Smooth muscle cell (in vitro differentiated cells): Measurements from ENCODE around the gene RASGRF1. TPM values are rescaled to one million over a fixed set of nuclear protein-coding genes. Genes with fewer than 3 reads are reported as not detected.

Source experiments
- DNase-seq: peaks from one replicate; lab custom pipeline; 2025; ENCODE audit not compliant: unreplicated experiment; lab: John Stamatoyannopoulos, UW
- H2AFZ ChIP-seq: fragments of 200-600 bp; sonication (generic); 2 replicates; pipeline ENCODE4 v1.6.0; 2016; ENCODE audit warnings: antibody characterized with exemption, low read depth, mild to moderate bottlenecking
- H3F3A ChIP-seq: fragments of 200-600 bp; sonication (generic); 2 replicates; pipeline ENCODE4 v1.6.0; 2017; ENCODE audit warnings: antibody characterized with exemption, low read depth
- H3K27ac ChIP-seq: fragments of 200-600 bp; sonication (generic); 2 replicates; pipeline ENCODE4 v1.5.1; 2016; ENCODE audit warnings: low read depth, mild to moderate bottlenecking
- H3K27me3 ChIP-seq: fragments of 200-600 bp; sonication (generic); 2 replicates; pipeline ENCODE4 v1.6.1; 2016; ENCODE audit warnings: low read depth, mild to moderate bottlenecking
- H3K36me3 ChIP-seq: fragments of 200-600 bp; sonication (generic); 2 replicates; pipeline ENCODE4 v1.5.1; 2016; ENCODE audit warnings: low read depth
- H3K4me1 ChIP-seq: fragments of 200-600 bp; sonication (generic); 2 replicates; pipeline ENCODE4 v1.5.1; 2016; ENCODE audit warnings: low read depth
- H3K4me2 ChIP-seq: fragments of 200-600 bp; sonication (generic); 2 replicates; pipeline ENCODE4 v1.6.0; 2016; ENCODE audit warnings: mild to moderate bottlenecking
- H3K4me3 ChIP-seq: fragments of 200-600 bp; sonication (generic); 2 replicates; pipeline ENCODE4 v1.5.1; 2016; ENCODE audit warnings: mild to moderate bottlenecking
- H3K79me2 ChIP-seq: fragments of 200-600 bp; sonication (generic); 2 replicates; pipeline ENCODE4 v1.6.0; 2016; ENCODE audit warnings: low read depth, mild to moderate bottlenecking
- H3K9ac ChIP-seq: fragments of 200-600 bp; sonication (generic); 2 replicates; pipeline ENCODE4 v1.6.0; 2016; ENCODE audit warnings: low read depth
- H3K9me3 ChIP-seq: fragments of 200-600 bp; sonication (generic); replicated peaks from 2 replicates; pipeline ENCODE4 v1.5.1; 2016; ENCODE audit warnings: low read depth
- H4K20me1 ChIP-seq: fragments of 200-600 bp; sonication (generic); 2 replicates; pipeline ENCODE4 v1.6.0; 2016; ENCODE audit warnings: low read depth
- WGBS: methylation state at CpG from one replicate; pipeline ENCODE4 v1.1.7; 2016; ENCODE audit warnings: low lambda C conversion rate; 5-methylcytosine and 5-hydroxymethylcytosine counted together
- polyA plus RNA-seq: library from polyadenylated mRNA; unstranded; fragments of >200 nt; fragmentation: Nextera tagmentation; extraction: Ambion mirVana; gene quantifications from 2 replicates; pipeline ENCODE4 v1.2.1, GENCODE V29; 2016
- total RNA-seq: library from RNA; depleted of rRNA; stranded (reverse); fragments of >200 nt; gene quantifications from 2 replicates; pipeline ENCODE4 v1.2.3, GENCODE V29; 2014
- TF ChIP-seq, protein P1 (sequence below): fragments of 200-600 bp; sonication (generic); IDR thresholded peaks from 2 replicates; pipeline ENCODE4 v1.5.1; 2017; ENCODE audit warnings: borderline replicate concordance, mild to moderate bottlenecking, antibody characterized with exemption; ENCODE audit not compliant: insufficient read depth, poor library complexity, severe bottlenecking

Gene RASGRF1
- total and polyA plus RNA-seq, 2 experiments from 2014 or later, result 0.17 to 0.22 TPM

DNA sequence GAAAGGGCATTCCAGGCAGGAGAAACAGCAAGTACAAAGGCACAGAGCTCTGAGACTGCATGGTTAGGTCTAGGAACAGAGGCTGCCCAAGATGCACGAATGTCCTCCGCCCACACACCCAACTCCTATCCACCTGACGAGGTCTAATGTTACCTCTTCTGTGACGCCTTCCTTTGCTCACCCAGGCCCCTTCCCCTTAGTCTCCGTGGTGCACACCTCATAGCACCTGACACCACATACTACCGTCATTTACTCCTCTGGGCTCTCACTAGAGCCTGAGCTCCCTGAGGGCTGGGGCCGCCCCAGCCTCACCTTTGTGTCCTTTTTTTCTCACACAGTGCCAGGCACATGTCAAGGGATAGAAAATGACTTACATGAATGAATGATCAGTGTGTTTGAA is 31.0 kb upstream of the RASGRF1 start:
- H3K27ac ChIP-seq, result no peak overlapping the region
- H3K4me2 ChIP-seq, result no peak overlapping the region
- no peaks in the 10 kb centered on the region for H3K9me3 ChIP-seq
- no peaks in the 10 kb centered on the region for H4K20me1 ChIP-seq
- H3F3A ChIP-seq, result no peaks in the 10 kb centered on the region
- no peak for DNase-seq
- H3K4me1 ChIP-seq, result no peaks in the 10 kb centered on the region
- no peak overlapping the region for H3K9ac ChIP-seq
- TF ChIP-seq, protein P1, sequence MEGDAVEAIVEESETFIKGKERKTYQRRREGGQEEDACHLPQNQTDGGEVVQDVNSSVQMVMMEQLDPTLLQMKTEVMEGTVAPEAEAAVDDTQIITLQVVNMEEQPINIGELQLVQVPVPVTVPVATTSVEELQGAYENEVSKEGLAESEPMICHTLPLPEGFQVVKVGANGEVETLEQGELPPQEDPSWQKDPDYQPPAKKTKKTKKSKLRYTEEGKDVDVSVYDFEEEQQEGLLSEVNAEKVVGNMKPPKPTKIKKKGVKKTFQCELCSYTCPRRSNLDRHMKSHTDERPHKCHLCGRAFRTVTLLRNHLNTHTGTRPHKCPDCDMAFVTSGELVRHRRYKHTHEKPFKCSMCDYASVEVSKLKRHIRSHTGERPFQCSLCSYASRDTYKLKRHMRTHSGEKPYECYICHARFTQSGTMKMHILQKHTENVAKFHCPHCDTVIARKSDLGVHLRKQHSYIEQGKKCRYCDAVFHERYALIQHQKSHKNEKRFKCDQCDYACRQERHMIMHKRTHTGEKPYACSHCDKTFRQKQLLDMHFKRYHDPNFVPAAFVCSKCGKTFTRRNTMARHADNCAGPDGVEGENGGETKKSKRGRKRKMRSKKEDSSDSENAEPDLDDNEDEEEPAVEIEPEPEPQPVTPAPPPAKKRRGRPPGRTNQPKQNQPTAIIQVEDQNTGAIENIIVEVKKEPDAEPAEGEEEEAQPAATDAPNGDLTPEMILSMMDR, result no peak
- 84% methylated on average over 7 of the region's 7 CpGs for WGBS
- H3K36me3 ChIP-seq, result no peaks in the 10 kb centered on the region
- no peak overlapping the region for H3K4me3 ChIP-seq
- no peaks in the 10 kb centered on the region for H3K79me2 ChIP-seq
- no peak overlapping the region for H2AFZ ChIP-seq
- H3K27me3 ChIP-seq, result peaks cover 4% of the 10 kb centered on the region

DNA sequence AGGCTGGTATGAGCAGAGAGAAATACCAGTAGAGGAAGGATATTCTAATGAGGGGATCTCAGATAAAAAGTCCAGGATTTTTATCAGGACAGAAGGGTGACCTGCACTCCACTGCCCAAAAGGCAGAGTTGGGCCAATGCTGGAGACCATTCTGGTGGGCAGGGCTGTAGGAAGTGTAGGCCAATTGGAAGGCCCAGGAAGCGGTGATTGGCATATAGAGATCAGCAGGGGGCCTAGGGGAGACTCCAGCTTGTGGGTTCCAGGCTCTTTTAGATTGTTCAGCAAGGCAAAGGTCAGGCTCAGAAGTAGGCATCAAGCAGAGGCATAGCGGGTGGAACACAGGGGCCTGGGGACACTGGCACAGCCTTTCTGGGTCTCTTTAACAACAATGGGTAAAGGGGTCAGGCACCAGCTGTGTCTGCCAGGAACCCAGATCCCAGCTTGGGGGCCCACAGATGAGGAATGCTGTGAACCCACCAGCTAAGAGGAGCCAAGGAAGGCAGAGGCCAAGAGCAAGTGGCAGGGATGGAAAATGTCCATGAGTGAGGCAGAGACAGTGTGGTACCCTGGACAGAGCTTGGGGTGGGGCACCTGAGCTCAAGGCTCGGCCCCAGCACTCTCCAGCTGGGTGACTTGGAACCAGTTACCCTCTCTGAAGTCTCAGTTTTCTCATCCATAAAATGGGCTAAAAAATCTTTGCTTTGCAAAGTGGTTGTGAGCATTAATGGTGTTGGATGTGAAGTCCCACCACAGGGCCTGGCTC is 27.0 kb upstream of the RASGRF1 start:
- no peaks in the 10 kb centered on the region for H4K20me1 ChIP-seq
- DNase-seq, result no peak
- no peaks in the 10 kb centered on the region for H3K9me3 ChIP-seq
- H3K27me3 ChIP-seq, result peaks cover 14% of the 10 kb centered on the region
- no peak overlapping the region for H3K27ac ChIP-seq
- H3K4me3 ChIP-seq, result no peak overlapping the region
- 79% methylated on average over 3 of the region's 3 CpGs for WGBS
- no peak overlapping the region for H2AFZ ChIP-seq
- H3K79me2 ChIP-seq, result no peaks in the 10 kb centered on the region
- TF ChIP-seq, protein P1, result no peak
- H3F3A ChIP-seq, result no peaks in the 10 kb centered on the region
- H3K4me2 ChIP-seq, result no peak overlapping the region
- no peaks in the 10 kb centered on the region for H3K4me1 ChIP-seq
- no peaks in the 10 kb centered on the region for H3K36me3 ChIP-seq
- H3K9ac ChIP-seq, result no peak overlapping the region

DNA sequence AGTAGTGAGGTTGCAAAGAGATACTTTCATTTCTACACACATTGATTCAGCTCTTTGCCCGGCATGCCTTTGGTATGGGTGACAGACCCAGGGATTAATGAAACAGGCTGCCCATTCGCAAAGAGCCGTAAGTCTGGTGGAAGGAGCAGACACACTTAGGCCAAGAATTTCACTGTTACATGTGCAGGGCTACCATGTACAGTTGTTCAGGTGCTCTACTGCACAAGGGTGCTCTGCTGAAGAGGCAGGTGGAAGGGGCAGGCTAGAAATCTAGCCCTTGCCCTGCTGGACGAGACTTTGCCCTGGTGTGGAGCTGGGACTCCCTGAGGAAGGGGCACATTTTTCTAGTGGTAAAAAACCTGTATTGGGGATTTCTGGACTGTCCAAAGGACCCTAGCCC is 26.2 kb upstream of the RASGRF1 start:
- H3K4me2 ChIP-seq, result no peak overlapping the region

More for the DNA sequence above, 26.2 kb upstream of the RASGRF1 start:
- TF ChIP-seq, protein P1, result no peak
- no peak overlapping the region for H3K27ac ChIP-seq
- WGBS, result 94% methylated on average over 4 of the region's 4 CpGs
- no peaks in the 10 kb centered on the region for H3K4me1 ChIP-seq
- no peak overlapping the region for H3K9ac ChIP-seq
- H3F3A ChIP-seq, result no peaks in the 10 kb centered on the region
- no peaks in the 10 kb centered on the region for H3K79me2 ChIP-seq
- H3K27me3 ChIP-seq, result peaks cover 20% of the 10 kb centered on the region
- H3K4me3 ChIP-seq, result no peak overlapping the region
- no peak overlapping the region for H2AFZ ChIP-seq
- no peaks in the 10 kb centered on the region for H4K20me1 ChIP-seq
- no peak for DNase-seq
- no peaks in the 10 kb centered on the region for H3K36me3 ChIP-seq
- no peaks in the 10 kb centered on the region for H3K9me3 ChIP-seq
